GM18870 (cell line): ENCODE results near the gene FCAR.
"Not testable (repeated sequence)": the region's sequence is repeated elsewhere in the genome, so short reads cannot be mapped to it uniquely, and the experiment has no call there.

Experiments
- ATAC-seq: cut with Tn5 transposase; IDR thresholded peaks from one replicate; pipeline ENCODE4 v1.9.1; 2021; ENCODE audit warnings: moderate library complexity; ENCODE audit not compliant: unreplicated experiment

The FCAR gene

DNA sequence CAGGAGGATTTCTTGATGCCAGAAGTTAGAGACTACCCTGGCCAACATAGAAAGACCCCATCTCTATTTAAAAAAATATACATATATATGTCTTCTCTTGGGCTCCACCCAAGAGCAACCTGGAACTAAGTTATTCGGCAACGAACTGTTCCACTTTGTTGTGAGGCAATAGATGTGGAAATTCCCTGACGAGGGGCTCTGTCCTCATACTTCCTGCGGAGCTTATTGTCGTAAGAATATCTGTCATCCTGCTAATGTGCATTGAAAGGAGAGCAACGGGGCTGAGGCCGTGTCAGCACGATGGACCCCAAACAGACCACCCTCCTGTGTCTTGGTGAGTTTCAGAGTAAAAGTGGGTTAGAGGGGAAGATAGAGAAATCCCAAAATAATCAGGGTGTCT, at the start of gene FCAR:
Gene FCAR, plus strand, starts transcription at position 246 of the 400 bp plus-strand sequence. Its CDS starts 55 bp downstream, at position 301.
- no peak for ATAC-seq

DNA sequence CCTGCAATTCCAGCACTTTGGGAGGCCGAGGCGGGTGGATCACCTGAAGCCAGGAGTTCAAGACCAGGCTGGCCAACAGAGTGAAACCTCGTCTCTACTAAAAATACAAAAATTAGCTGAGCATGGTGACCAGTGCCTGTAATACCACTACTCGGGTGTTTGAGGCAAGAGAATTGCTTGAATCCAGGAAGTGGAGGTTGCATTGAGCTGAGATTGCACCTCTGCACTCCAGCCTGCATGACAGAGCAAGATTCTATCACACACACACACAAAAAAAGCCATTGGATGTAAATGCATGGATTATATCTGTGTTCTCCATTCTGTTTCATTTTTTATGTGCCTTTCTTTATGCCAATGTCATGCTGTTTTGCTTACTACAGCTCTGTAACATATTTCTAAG, 49.6 kb upstream of the FCAR start:
- ATAC-seq: not testable (repeated sequence)

DNA sequence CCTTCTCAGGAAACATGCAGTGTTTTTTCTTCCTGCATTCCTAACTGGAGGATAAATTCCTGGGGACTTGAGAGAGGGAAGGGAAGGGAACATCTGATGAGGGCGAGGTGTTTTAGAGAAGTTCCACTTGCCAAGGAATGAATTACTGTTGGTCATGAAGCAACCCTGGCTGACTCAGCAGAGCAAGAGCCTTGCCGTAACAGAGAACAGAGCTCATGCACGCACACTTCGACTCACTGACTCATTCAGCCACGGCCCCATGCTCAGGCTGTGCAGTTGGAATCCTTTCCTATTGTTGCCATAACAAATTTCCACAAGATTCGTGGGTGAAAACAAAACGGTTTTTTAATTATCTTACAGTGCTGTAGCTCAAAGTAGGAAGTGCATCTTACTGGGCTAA, 48.7 kb upstream of the FCAR start:
- ATAC-seq: not testable (repeated sequence)

DNA sequence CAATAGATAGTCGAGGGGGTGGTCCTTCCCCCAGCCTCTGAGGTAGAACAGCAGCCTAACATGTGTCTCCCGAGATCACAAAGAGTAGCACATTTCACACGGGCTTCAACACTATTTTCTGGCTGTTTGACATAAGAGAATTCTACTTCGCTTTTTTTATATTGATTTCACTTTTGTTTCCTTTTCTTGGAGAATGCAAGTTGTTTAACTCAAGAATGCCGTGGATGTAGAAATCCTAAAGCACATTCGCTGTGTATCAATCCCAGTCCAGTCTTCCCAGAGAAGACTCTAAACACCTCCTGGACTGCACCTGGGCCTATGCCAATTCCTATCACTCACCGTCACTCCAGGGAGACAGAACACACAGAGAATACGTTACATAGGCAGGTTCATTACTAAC, 46.0 kb upstream of the FCAR start:
- ATAC-seq: not testable (repeated sequence)

DNA sequence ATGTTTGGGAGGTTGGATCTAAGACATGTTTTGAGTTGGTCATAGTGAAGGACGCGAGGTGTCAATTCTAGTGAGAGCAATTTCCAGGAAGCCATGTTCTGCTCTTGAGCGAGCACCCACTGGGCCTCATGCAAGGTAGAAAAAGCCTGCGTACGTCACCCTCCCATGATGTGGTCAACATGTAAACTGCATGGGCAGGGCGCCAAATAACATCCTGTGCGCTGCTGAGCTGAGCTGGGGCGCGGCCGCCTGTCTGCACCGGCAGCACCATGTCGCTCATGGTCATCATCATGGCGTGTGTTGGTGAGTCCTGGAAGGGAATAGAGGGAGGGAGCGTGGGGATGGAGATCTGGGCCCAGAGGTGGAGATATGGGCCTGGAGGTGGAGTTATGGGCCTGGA, 41.5 kb upstream of the FCAR start, which contains the start of gene KIR2DS4:
Gene KIR2DS4, plus strand, starts transcription at position 181 of the 400 bp plus-strand sequence.
- ATAC-seq: not testable (repeated sequence)

DNA sequence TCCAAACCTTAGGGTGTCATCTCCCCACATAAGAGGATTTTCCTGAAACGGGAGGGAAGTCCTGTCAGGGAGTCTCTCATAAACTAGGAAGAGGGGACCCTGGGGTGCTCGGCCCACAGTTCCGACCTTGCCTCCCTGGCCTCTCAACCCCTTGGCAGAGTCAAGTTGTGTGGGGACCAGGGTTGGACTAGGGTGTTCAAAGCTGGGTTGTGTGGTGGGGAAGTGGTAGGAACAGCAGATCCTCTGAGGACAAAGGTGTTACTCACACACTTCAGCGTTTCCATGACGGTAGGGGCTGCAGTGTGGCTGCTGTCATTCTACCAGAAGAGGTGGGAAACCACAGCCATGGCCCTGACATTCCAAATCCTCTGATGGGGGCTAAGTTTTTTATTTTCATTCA, 38.9 kb upstream of the FCAR start:
- ATAC-seq: not testable (repeated sequence)

DNA sequence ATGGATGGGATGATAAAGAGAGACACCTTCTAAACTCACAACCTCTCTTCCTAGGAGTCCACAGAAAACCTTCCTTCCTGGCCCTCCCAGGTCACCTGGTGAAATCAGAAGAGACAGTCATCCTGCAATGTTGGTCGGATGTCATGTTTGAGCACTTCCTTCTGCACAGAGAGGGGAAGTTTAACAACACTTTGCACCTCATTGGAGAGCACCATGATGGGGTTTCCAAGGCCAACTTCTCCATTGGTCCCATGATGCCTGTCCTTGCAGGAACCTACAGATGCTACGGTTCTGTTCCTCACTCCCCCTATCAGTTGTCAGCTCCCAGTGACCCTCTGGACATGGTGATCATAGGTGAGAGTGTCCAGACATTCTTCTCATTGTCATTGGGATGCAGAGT, 36.5 kb upstream of the FCAR start:
- ATAC-seq: not testable (repeated sequence)

DNA sequence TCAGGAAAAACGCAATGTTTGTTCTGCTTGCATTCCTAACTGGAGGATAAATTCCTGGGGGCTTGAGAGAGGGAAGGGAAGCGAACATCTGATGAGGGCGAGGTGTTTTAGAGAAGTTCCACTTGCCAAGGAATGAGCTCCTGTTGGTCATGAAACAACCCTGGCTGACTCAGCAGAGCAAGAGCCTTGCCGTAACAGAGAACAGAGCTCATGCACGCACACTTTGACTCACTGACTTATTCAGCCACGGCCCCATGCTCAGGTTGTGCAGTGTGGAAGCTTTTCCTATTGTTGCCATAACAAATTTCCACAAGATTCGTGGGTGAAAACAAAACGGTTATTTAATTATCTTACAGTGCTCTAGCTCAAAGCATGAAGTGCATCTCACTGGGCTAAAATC, 30.9 kb upstream of the FCAR start:
- ATAC-seq: not testable (repeated sequence)

DNA sequence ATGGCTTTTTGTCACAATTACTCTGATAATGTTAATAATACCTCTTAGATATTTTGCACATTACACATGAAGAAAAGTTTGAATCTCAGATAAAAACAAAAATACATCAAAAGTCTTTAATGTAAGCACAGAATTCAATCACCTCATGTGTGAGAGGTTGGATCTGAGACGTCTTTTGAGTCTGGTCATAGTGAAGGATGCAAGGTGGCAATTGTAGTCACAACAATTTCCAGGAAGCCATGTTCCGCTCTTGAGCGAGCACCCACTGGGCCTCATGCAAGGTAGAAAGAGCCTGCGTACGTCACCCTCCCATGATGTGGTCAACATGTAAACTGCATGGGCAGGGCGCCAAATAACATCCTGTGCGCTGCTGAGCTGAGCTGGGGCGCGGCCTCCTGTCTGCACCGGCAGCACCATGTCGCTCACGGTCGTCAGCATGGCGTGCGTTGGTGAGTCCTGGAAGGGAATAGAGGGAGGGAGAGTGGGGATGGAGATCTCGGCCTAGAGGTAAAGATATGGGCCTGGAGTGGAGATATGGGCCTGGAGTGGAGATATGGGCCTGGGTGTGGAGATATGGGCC, 23.9 kb upstream of the FCAR start, which contains the start of gene KIR3DL2:
Gene KIR3DL2, plus strand, starts transcription at position 383 of the 580 bp plus-strand sequence. Its CDS starts 33 bp downstream, at position 416.
- ATAC-seq: not testable (repeated sequence)

DNA sequence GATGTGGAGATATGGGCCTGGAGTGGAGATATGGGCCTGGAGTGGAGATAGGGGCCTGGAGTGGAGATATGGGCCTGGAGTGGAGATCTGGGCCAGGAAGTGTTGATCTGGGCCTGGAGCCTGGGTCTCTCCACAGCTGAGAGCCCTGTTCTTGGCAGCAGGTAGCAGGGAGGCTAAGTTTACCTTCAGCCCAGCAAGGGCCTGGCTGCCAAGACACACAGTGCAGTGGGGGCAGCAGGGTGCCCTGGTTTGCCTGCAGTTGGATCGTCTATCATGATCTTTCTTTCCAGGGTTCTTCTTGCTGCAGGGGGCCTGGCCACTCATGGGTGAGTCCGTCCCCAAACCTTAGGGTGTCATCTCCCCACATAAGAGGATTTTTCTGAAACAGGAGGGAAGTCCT, 23.1 kb upstream of the FCAR start:
- ATAC-seq: no peak

DNA sequence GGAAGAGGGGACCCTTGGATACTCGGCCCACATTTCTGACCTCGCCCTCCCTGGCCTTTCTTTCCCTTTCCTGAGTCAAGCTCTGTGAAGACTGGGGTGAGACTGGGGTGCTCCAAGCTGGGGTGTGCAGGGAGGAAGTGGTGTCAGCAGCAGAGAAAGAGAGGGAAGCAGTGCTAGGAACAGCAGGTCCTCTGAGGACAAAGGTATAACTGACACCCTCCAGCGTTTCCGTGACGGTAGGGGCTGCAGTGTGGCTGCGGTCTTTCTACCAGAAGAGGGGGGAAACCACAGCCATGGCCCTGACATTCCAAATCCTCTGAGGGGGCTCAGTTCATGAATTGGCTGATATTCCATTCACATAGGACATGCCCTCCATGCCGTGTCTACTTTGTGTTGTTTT, 22.7 kb upstream of the FCAR start:
- ATAC-seq: no peak

DNA sequence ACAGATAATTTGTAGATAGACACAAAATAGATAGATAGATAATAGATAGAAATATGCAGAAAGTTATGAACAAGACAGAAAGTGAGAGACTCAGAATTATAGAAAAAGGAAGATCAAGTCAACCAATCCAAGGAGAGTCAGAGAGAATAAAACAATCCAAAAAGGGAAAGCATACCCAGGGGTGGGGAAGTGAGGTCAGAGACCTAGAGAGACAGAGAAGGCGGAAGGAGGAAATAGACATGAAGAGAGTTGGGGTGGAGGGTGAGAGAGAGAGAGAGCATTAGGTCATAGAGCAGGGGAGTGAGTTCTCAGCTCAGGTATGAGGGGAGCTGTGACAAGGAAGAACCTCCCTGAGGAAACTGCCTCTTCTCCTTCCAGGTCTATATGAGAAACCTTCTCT, 18.8 kb upstream of the FCAR start:
- ATAC-seq: not testable (repeated sequence)

DNA sequence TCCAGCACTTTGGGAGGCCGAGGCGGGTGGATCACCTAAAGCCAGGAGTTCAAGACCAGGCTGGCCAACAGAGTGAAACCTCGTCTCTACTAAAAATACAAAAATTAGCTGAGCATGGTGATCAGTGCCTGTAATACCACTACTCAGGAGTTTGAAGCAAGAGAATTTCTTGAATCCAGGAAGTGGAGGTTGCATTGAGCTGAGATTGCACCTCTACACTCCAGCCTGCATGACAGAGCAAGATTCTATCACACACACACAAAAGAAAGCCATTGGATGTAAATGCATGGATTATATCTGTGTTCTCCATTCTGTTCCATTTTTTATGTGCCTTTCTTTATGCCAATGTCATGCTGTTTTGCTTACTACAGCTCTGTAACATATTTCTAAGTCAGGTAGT, 15.6 kb upstream of the FCAR start:
- ATAC-seq: not testable (repeated sequence)

DNA sequence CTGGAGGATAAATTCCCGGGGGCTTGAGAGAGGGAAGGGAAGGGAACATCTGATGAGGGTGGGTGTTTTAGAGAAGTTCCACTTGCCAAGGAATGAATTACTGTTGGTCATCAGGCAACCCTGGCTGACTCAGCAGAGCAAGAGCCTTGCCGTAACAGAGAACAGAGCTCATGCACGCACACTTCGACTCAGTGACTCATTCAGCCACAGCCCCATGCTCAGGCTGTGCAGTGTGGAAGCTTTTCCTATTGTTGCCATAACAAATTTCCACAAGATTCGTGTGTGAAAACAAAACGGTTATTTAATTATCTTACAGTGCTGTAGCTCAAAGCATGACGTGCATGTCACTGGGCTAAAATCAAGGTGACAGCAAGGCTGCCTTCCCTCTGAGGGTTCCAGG, 14.6 kb upstream of the FCAR start:
- not testable (repeated sequence) for ATAC-seq

DNA sequence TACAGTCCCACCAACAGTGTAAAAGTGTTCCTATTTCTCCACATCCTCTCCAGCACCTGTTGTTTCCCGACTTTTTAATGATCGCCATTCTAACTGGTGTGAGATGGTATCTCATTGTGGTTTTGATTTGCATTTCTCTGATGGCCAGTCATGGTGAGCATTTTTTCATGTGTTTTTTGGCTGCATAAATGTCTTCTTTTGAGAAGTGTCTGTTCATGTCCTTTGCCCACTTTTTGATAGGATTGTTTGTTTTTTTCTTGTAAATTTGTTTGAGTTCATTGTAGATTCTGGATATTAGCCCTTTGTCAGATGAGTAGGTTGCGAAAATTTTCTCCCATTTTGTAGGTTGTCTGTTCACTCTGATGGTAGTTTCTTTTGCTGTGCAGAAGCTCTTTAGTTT, 10.6 kb upstream of the FCAR start:
- not testable (repeated sequence) for ATAC-seq

DNA sequence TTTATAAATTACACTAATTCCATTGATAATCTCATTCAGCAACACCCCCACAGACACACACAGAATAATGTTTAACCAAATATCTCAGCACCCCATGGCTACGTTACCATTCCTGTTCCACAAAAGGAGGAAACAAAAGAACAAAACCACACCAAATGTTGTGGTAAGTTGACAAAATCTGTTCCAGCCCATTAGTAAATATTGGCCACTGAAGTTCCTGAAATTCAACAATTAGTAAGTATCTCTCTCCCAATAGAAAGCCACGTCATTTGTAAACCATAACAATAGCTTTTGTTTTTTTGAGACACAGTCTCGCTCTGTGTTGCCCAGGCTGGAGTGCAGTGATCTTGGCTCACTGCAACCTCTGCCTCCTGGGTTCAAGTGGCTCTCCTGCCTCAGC, 2.3 kb upstream of the FCAR start:
- ATAC-seq: no peak

DNA sequence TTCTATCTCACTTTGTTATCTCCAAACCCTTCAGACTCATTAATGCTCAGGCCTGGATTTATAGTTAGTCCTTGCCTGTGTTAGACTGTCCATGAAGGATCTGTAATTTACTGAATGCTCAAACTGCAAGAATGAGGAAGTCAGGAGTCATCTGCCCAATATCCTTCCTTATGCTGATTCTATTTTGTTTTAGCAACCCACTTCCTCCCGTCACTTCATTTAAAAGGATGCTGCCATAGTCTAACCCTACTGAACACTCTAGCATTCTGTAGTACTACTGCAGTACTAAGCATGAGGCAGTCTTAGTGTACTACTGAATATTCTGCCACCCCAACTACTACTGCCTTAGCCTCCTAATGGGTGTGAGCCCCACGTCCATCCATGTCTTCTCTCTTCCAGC, 1.5 kb downstream of the FCAR start:
- no peak for ATAC-seq

DNA sequence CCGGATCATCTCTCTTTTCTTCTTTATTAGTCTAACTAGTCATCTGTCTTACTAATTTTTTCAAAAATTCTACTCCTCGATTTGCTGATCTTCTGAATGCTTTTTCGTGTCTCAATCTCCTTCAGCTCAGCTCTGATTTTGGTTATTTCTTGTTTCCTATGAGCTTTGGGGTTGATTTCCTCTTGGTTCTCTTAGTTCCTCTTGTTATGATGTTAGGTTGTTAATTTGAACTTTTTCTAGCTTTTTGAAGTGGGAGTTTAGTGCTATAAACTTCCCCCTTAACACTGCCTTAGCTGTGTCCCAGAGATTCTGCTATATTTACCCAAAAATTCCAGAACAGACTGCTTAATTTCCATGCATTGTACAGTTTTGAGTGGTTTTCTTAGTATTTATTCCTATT, 3.4 kb downstream of the FCAR start:
- ATAC-seq: no peak

DNA sequence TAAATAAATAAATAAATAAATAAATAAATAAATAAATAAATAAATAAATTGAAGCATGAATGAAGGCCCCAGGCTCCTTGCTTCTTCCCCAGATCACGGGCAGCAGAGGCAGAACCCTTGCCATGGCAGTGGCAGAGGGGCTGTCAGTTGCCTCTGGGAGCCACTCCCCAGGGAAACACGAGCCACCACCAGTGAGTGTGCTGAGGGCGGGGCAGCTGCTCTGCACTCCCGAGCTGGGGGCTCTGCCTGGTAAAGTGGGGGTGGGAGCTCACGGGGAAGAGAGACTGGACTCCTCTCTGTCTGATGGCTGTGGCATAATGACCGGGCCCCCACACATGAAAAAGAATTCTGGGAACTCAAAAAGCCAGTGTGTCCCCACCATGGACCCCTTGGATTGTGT, 7.8 kb downstream of the FCAR start:
- no peak for ATAC-seq

DNA sequence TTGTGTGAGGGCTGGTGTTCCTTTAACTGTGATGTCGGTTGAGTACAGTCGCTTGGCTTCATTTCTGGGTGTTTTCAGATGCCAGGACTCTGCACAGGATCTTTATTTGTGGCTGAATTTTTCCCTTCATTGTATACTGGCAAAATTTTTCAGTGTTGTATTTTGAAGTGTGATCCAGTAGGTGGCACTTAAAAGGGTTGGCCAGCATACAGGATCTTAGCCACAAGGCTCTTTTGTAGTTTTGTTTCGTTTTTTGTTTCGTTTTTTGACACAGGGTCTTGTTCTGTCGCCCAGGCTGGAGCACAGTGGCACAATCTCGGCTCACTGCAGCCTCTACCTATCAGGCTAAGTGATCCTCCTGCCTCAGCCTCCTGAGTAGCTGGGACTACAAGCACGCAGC, 8.7 kb downstream of the FCAR start:
- ATAC-seq: no peak

DNA sequence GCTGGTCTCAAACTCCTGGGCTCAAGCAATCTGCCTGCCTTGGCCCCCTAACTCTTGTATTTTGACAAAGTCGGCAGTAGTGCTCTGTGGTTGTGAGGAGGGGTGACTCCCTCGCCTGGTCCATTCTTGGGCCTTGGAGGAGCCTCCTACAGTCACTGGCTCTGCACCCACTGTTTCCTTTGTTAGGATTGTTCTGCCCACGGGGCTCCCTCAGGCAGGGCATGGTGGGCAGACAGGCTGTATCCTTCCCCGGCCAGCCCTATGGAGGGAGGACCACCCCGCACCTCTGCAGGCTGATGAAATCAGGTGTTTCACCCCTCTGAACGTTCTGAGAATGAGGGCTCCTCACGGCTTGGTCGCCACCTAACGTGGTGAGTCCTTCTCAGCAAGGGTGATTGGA, 9.2 kb downstream of the FCAR start:
- no peak for ATAC-seq

DNA sequence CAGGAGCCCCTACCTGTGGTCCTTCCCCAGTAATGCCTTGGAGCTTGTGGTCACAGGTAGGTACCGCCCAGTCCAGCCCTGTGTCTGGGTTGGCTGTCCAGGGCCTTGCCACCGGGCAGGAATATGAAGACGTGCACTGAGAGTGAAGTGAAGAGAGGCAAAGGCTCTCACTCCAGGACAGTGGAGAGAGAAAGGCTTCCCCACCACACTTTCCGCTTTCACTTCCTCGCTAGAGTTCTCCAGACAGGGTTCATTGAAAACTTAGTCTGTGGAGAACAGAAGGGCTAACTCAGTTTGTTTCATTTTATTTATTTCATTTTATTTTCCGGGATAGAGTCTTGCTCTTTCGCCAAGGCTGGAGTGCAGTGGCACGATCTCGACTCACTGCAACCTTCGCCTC, 14.2 kb downstream of the FCAR start:
- ATAC-seq: no peak

DNA sequence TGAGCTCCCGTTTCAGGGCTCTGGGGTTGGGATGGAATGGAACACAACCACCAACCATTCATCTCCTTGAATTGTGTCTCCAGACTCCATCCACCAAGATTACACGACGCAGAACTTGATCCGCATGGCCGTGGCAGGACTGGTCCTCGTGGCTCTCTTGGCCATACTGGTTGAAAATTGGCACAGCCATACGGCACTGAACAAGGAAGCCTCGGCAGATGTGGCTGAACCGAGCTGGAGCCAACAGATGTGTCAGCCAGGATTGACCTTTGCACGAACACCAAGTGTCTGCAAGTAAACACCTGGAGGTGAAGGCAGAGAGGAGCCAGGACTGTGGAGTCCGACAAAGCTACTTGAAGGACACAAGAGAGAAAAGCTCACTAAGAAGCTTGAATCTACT, 15.5 kb downstream of the FCAR start:
- no peak for ATAC-seq
